H1 (cell line): ENCODE measurements around the gene BTN1A1. TPM values are rescaled to one million over a fixed set of nuclear protein-coding genes. Genes with fewer than 3 reads are reported as not detected.

Experiments
- CTCF ChIA-PET: fragments of 300-600 bp; sonication (Branson Sonifier 250); formaldehyde crosslinking; loops from one replicate; lab custom pipeline; 2021; ENCODE audit not compliant: partially characterized antibody; lab: Charles Lee
- POLR2A ChIA-PET: fragments of 300-600 bp; sonication (Branson Sonifier 250); formaldehyde crosslinking; loops from one replicate; lab custom pipeline; 2021; ENCODE audit warnings: inconsistent platforms; ENCODE audit not compliant: partially characterized antibody; lab: Charles Lee
- DNase-seq, 2 experiments: peaks; one replicate each; pipeline versions ENCODE4 v3.0.0 to v3.0.0-alpha.2; 2010 to 2022; ENCODE audit warnings: low spot score in 2 of 2, low read depth in 1 of 2, mixed read lengths in 1 of 2
- FAIRE-seq: peaks from 2 replicates; lab custom pipeline; 2011; peaks lifted over from hg19 to GRCh38; lab: Jason Lieb, UNC
- H2AFZ ChIP-seq: 2 replicates; pipeline ENCODE4 v1.8.1; 2012; ENCODE audit warnings: low read length, inconsistent platforms
- H2AK5ac ChIP-seq: 2 replicates; pipeline ENCODE4 v1.6.1; 2013; ENCODE audit warnings: low read depth, low read length
- H2BK120ac ChIP-seq: replicated peaks from 2 replicates; pipeline ENCODE3; 2013; ENCODE audit warnings: low read depth, low read length, inconsistent platforms
- H2BK12ac ChIP-seq: 2 replicates; pipeline ENCODE4 v1.6.1; 2013; ENCODE audit warnings: low read depth, low read length
- H2BK15ac ChIP-seq: 2 replicates; pipeline ENCODE4 v1.6.1; 2013; ENCODE audit warnings: low read length
- H2BK20ac ChIP-seq: 2 replicates; pipeline ENCODE4 v1.6.1; 2013; ENCODE audit warnings: low read length
- H2BK5ac ChIP-seq: 2 replicates; pipeline ENCODE4 v1.6.1; 2013; ENCODE audit warnings: low read depth, low read length
- H3K14ac ChIP-seq: 2 replicates; pipeline ENCODE4 v1.6.1; 2013; ENCODE audit warnings: inconsistent platforms; ENCODE audit not compliant: insufficient read length
- H3K18ac ChIP-seq: 2 replicates; pipeline ENCODE4 v1.6.1; 2013; ENCODE audit warnings: low read length; ENCODE audit errors: extremely low read depth
- H3K23ac ChIP-seq: 2 replicates; pipeline ENCODE4 v1.6.1; 2013; ENCODE audit warnings: inconsistent platforms; ENCODE audit not compliant: insufficient read length
- H3K23me2 ChIP-seq: 2 replicates; pipeline ENCODE4 v1.6.1; 2013; ENCODE audit warnings: low read depth, low read length
- H3K27ac ChIP-seq: 2 replicates; pipeline ENCODE4 v1.6.1; 2011; ENCODE audit warnings: low read depth, low read length, inconsistent platforms
- H3K27me3 ChIP-seq, 4 experiments: replicated peaks in 1 of 4; 1 replicate in 1 of 4; 2 replicates in 3 of 4; pipeline versions ENCODE4 v1.6.1 to v1.8.1; 2011 to 2013; ENCODE audit warnings: low read length in 3 of 4, mild to moderate bottlenecking in 3 of 4, inconsistent platforms in 2 of 4, mixed read lengths in 2 of 4, moderate library complexity in 1 of 4; ENCODE audit not compliant: control insufficient read depth in 3 of 4, insufficient read depth in 3 of 4; ENCODE audit errors: extremely low read depth in 1 of 4
- H3K36me3 ChIP-seq, 4 experiments: 2 replicates each; pipeline versions ENCODE4 v1.6.1 to v1.8.1; 2011 to 2013; ENCODE audit warnings: mild to moderate bottlenecking in 4 of 4, low read length in 3 of 4, moderate library complexity in 2 of 4, control low read depth in 1 of 4, inconsistent platforms in 1 of 4; ENCODE audit not compliant: insufficient read depth in 4 of 4, control insufficient read depth in 2 of 4
- H3K4ac ChIP-seq: replicated peaks from 2 replicates; pipeline ENCODE3; 2013; ENCODE audit warnings: low read length, low read depth, mixed read lengths, inconsistent platforms; ENCODE audit not compliant: insufficient read length
- H3K4me1 ChIP-seq, 4 experiments: replicated peaks in 1 of 4; 1 replicate in 1 of 4; 2 replicates in 3 of 4; pipeline versions ENCODE4 v1.6.1 to v1.8.1; 2011 to 2013; ENCODE audit warnings: low read length in 3 of 4, inconsistent platforms in 2 of 4, mixed read lengths in 1 of 4; ENCODE audit not compliant: insufficient read depth in 4 of 4, control insufficient read depth in 3 of 4
- H3K4me2 ChIP-seq, 2 experiments: 2 replicates each; pipeline versions ENCODE4 v1.6.1 to v1.8.1; 2011 to 2013; ENCODE audit warnings: low read depth in 2 of 2, low read length in 2 of 2, control low read depth in 1 of 2, inconsistent platforms in 1 of 2, mild to moderate bottlenecking in 1 of 2; ENCODE audit not compliant: insufficient read depth in 1 of 2
- H3K4me3 ChIP-seq, 4 experiments: fragments of 200-600, 300-600 bp in 1 of 4; sonication (generic), shearing (Covaris generic), sonication (Bioruptor Twin) in 1 of 4; 2 replicates each; pipeline versions ENCODE4 v1.5.1 to v1.8.1; 2011 to 2016; ENCODE audit warnings: low read length in 4 of 4, low read depth in 3 of 4, control low read depth in 2 of 4, inconsistent platforms in 2 of 4, mild to moderate bottlenecking in 2 of 4, mixed read lengths in 1 of 4, moderate library complexity in 1 of 4; ENCODE audit not compliant: insufficient read depth in 2 of 4; ENCODE audit errors: extremely low read depth in 1 of 4
- H3K56ac ChIP-seq: replicated peaks from 2 replicates; pipeline ENCODE3; 2013; ENCODE audit warnings: low read depth, mild to moderate bottlenecking, mixed read lengths, low read length, inconsistent platforms; ENCODE audit not compliant: insufficient read length
- H3K79me1 ChIP-seq: 2 replicates; pipeline ENCODE4 v1.6.1; 2013; ENCODE audit warnings: low read depth, low read length, control low read depth
- H3K79me2 ChIP-seq, 2 experiments: 2 replicates each; pipeline versions ENCODE4 v1.6.1 to v1.8.1; 2012 to 2013; ENCODE audit warnings: low read length in 2 of 2, mild to moderate bottlenecking in 2 of 2, inconsistent platforms in 1 of 2; ENCODE audit not compliant: insufficient read depth in 2 of 2, control insufficient read depth in 1 of 2
- H3K9ac ChIP-seq, 4 experiments: replicated peaks in 1 of 4; 1 replicate in 1 of 4; 2 replicates in 3 of 4; pipeline versions ENCODE4 v1.6.1 to v1.8.1; 2011 to 2013; ENCODE audit warnings: low read depth in 3 of 4, low read length in 3 of 4, control low read depth in 2 of 4, mild to moderate bottlenecking in 2 of 4, moderate library complexity in 2 of 4, inconsistent platforms in 1 of 4; ENCODE audit errors: extremely low read depth in 1 of 4
- H3K9me3 ChIP-seq, 2 experiments: 2 replicates each; pipeline versions ENCODE4 v1.6.1 to v1.8.1; 2012 to 2013; ENCODE audit warnings: mild to moderate bottlenecking in 2 of 2, moderate library complexity in 2 of 2, control low read depth in 1 of 2, inconsistent platforms in 1 of 2, low read depth in 1 of 2, low read length in 1 of 2, mixed read lengths in 1 of 2; ENCODE audit not compliant: insufficient read depth in 2 of 2
- H4K20me1 ChIP-seq, 2 experiments: replicated peaks in 1 of 2; 2 replicates each; pipeline versions ENCODE3 to v1.8.1; 2011 to 2013; ENCODE audit warnings: inconsistent platforms in 2 of 2, low read length in 2 of 2, mild to moderate bottlenecking in 1 of 2; ENCODE audit not compliant: insufficient read depth in 2 of 2, control insufficient read depth in 1 of 2
- H4K5ac ChIP-seq: 2 replicates; pipeline ENCODE4 v1.6.1; 2013; ENCODE audit warnings: low read length, low read depth, mixed read lengths, inconsistent platforms; ENCODE audit not compliant: insufficient read length
- H4K8ac ChIP-seq: 2 replicates; pipeline ENCODE4 v1.8.0; 2013; ENCODE audit warnings: mild to moderate bottlenecking, moderate library complexity, low read length, inconsistent platforms; ENCODE audit not compliant: insufficient read depth; ENCODE audit errors: extremely low read depth
- H4K91ac ChIP-seq: replicated peaks from 2 replicates; pipeline ENCODE3; 2013; ENCODE audit warnings: low read length, mixed read lengths, inconsistent platforms; ENCODE audit not compliant: insufficient read length
- ATF3 ChIP-seq: IDR thresholded peaks from 2 replicates; pipeline ENCODE4 v1.6.1; 2011; ENCODE audit warnings: low read depth, mild to moderate bottlenecking, low read length; ENCODE audit not compliant: insufficient read depth
- HDAC2 ChIP-seq, 2 experiments: fragments of 300-600 bp in 1 of 2; sonication (generic) in 1 of 2; IDR thresholded peaks; 2 replicates each; pipeline ENCODE4 v1.6.1; 2011 to 2012; ENCODE audit warnings: low read depth in 2 of 2, low read length in 2 of 2, mild to moderate bottlenecking in 2 of 2, moderate library complexity in 2 of 2, borderline replicate concordance in 1 of 2, inconsistent platforms in 1 of 2
- JUND ChIP-seq: IDR thresholded peaks from 2 replicates; pipeline ENCODE4 v1.6.1; 2011; ENCODE audit warnings: mild to moderate bottlenecking, improper control_type of control experiment, low read length
- KDM1A ChIP-seq: fragments of 200-600, 300-600 bp; sonication (generic); IDR thresholded peaks from 2 replicates; pipeline ENCODE4 v1.7.1; 2016; ENCODE audit warnings: mild to moderate bottlenecking, low read length, borderline replicate concordance
- MAFK ChIP-seq: IDR thresholded peaks from 2 replicates; pipeline ENCODE4 v1.6.1; 2012; ENCODE audit warnings: low read depth, mild to moderate bottlenecking, improper control_type of control experiment, low read length
- POLR2AphosphoS5 ChIP-seq: IDR thresholded peaks from 2 replicates; pipeline ENCODE4 v1.6.1; 2011; ENCODE audit warnings: low read depth, low read length
- POU5F1 ChIP-seq: IDR thresholded peaks from 2 replicates; pipeline ENCODE4 v1.6.1; 2011; ENCODE audit warnings: low read depth, mild to moderate bottlenecking, low read length, moderate library complexity
- SAP30 ChIP-seq: fragments of 300-600 bp; sonication (generic); IDR thresholded peaks from 2 replicates; pipeline ENCODE4 v1.7.1; 2012; ENCODE audit warnings: low read length, moderate library complexity, mild to moderate bottlenecking, inconsistent platforms; ENCODE audit not compliant: insufficient read depth, insufficient replicate concordance
- SIRT6 ChIP-seq: IDR thresholded peaks from one replicate; pipeline ENCODE4 v1.7.1; 2012; ENCODE audit warnings: low read length, inconsistent platforms
- TBP ChIP-seq: IDR thresholded peaks from 2 replicates; pipeline ENCODE4 v1.6.1; 2011; ENCODE audit warnings: low read depth, low read length, improper control_type of control experiment
- TCF12 ChIP-seq: IDR thresholded peaks from 2 replicates; pipeline ENCODE4 v1.6.1; 2011; ENCODE audit warnings: low read depth, mild to moderate bottlenecking, low read length
- WGBS, 2 experiments: shearing (Covaris generic) in 1 of 2; methylation state at CpG; one replicate each; pipeline versions ENCODE4 v1.1.6 to v1.1.7; 2013 to 2015; ENCODE audit warnings: low lambda C conversion rate in 2 of 2, mixed read lengths in 2 of 2, inconsistent platforms in 1 of 2, low coverage in 1 of 2, missing lambda C conversion rate in 1 of 2; ENCODE audit not compliant: insufficient replicate concordance in 2 of 2, insufficient coverage in 1 of 2, insufficient read length in 1 of 2; ENCODE audit errors: extremely low coverage in 1 of 2, missing lambda C conversion rate in 1 of 2; 5-methylcytosine and 5-hydroxymethylcytosine counted together
- polyA plus RNA-seq, 7 experiments: library from polyadenylated mRNA; depleted of rRNA in 3 of 7; stranded (reverse) in 5 of 7; unstranded in 2 of 7; fragments of >200 nt in 5 of 7; fragments of 200-250 nt in 2 of 7; gene quantifications; 1 replicate in 5 of 7; 2 replicates in 1 of 7; 4 replicates in 1 of 7; pipeline versions ENCODE4 v1.2.1 to v1.2.3, GENCODE V29; 2011 to 2013; ENCODE audit warnings: missing spikeins in 2 of 7, mixed read lengths in 2 of 7
- total RNA-seq: library from RNA; stranded (reverse); fragmentation: NEBNext Ultra II Directional; extraction: Animal tissue kit (Norgen Biotek cat#: 25700); gene quantifications from 2 replicates; pipeline ENCODE4 v1.2.1, GENCODE V29; 2021

The BTN1A1 gene
- total and polyA plus RNA-seq, 2 of the 8 experiments (the other 6 are each of a cell fraction or from before 2014, with no cell fraction given): 0.28 to 0.35 TPM

GRCh38 chr6:26541579-26541978 lies 41.5 kb downstream of the BTN1A1 start:
- no peak overlapping the region for H4K8ac ChIP-seq
- TF ChIP-seq TCF12 (no peak), KDM1A (no peak), ATF3 (no peak), POU5F1 (no peak), HDAC2 (IDR thresholded peaks at IDR 0.05; ENCODE audit: borderline replicate concordance in 1 of 2, low read depth in 2 of 2, low read length in 2 of 2) (no peak), SAP30 (no peak), SIRT6 (no peak), JUND (no peak), TBP (no peak), MAFK (no peak), POLR2AphosphoS5 (no peak)
- CTCF ChIA-PET: interaction anchor here (0.5 to 1.0 kb wide), 2 partner anchors 209 to 366 kb away, joined by 3 read pairs; no protein-coding TSS in a partner anchor
- H3K79me2 ChIP-seq: peaks cover 0 to 25% of the 10 kb centered on the region in 2 experiments; a peak in 2 of 4 replicates
- H3K23ac ChIP-seq: no peak overlapping the region
- H3K4me2 ChIP-seq: no peak overlapping the region
- no peak overlapping the region for H2BK120ac ChIP-seq
- peaks cover 0 to 19% (median 9%) of the 10 kb centered on the region in 4 experiments; a peak in 5 of 8 replicates for H3K36me3 ChIP-seq
- no peak overlapping the region for H4K5ac ChIP-seq
- H3K9ac ChIP-seq: no peak overlapping the region
- WGBS, 2 experiments: 79% methylated on average over 1 of the region's 1 CpG; no CpG with 5 or more reads in 1 of the 2 experiments
- H4K20me1 ChIP-seq: no peaks in the 10 kb centered on the region
- no peak overlapping the region for H3K27ac ChIP-seq
- no peak overlapping the region for H2BK12ac ChIP-seq
- no peak overlapping the region for H3K4me3 ChIP-seq
- no peak overlapping the region for H3K18ac ChIP-seq
- no peak overlapping the region for H2AK5ac ChIP-seq
- H2BK5ac ChIP-seq: no peak overlapping the region
- no peak overlapping the region for H3K14ac ChIP-seq
- no peaks in the 10 kb centered on the region for H3K9me3 ChIP-seq
- no peaks in the 10 kb centered on the region; the same call in none of the 2 replicates for H3K79me1 ChIP-seq
- FAIRE-seq (no peak), DNase-seq (no peak)
- no peak overlapping the region for H2BK20ac ChIP-seq
- no peak overlapping the region for H4K91ac ChIP-seq
- peaks cover 0 to 4% (median 3%) of the 10 kb centered on the region in 4 experiments; a peak in 5 of 7 replicates for H3K4me1 ChIP-seq
- POLR2A ChIA-PET: interaction anchor here (1.0 to 1.5 kb wide), 2 partner anchors 8 to 358 kb away, joined by 3 to 4 read pairs; a partner anchor contains a TSS
- no peak overlapping the region for H2BK15ac ChIP-seq
- no peaks in the 10 kb centered on the region for H3K27me3 ChIP-seq
- peaks cover 10% of the 10 kb centered on the region; the same call in 1 of the 2 replicates for H3K23me2 ChIP-seq
- no peak overlapping the region for H2AFZ ChIP-seq
- no peak overlapping the region for H3K4ac ChIP-seq
- no peak overlapping the region for H3K56ac ChIP-seq
